Subcutaneous adipose tissue (tissue), 4 donors: ENCODE data around the gene CREB3L2. TPM values are rescaled to one million over a fixed set of nuclear protein-coding genes. Genes with fewer than 3 reads are reported as not detected.

Source experiments
- total RNA-seq, 4 donors: library from RNA; depleted of rRNA; stranded (reverse); fragments of >200 nt; gene quantifications; one replicate each; pipeline ENCODE4 v1.1.0, GENCODE V29; 2016
- TF ChIP-seq, protein P1 (sequence below): fragments of 450-650 bp; IDR thresholded peaks from one replicate; pipeline ENCODE4 v1.5.1; 2016; ENCODE audit warnings: low read depth, mild to moderate bottlenecking, control low read depth, antibody characterized with exemption, moderate library complexity

The CREB3L2 gene
- total RNA-seq, 4 donors from 2014 or later = 26.9 to 78.4 (median 30.8) TPM

DNA sequence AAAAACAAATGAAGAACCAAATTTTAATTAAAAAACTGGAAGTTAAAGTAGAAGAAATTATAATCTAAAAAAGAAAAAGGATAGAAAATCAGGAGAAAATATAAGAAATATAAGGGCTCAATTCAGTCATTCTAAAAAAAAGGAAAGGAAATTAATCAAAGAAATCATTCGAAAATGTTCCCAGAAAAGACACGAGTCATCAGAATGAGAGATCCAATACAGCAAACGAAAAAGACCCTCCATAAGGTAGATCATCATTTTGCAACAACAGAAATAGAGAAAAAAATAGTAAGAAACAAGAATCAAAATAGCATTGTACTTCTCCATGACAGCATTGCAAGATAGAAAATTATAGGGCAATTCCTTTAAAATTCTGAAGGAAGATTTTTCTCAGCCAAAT lies 132.6 kb downstream of the CREB3L2 start:
- TF ChIP-seq, protein P1, sequence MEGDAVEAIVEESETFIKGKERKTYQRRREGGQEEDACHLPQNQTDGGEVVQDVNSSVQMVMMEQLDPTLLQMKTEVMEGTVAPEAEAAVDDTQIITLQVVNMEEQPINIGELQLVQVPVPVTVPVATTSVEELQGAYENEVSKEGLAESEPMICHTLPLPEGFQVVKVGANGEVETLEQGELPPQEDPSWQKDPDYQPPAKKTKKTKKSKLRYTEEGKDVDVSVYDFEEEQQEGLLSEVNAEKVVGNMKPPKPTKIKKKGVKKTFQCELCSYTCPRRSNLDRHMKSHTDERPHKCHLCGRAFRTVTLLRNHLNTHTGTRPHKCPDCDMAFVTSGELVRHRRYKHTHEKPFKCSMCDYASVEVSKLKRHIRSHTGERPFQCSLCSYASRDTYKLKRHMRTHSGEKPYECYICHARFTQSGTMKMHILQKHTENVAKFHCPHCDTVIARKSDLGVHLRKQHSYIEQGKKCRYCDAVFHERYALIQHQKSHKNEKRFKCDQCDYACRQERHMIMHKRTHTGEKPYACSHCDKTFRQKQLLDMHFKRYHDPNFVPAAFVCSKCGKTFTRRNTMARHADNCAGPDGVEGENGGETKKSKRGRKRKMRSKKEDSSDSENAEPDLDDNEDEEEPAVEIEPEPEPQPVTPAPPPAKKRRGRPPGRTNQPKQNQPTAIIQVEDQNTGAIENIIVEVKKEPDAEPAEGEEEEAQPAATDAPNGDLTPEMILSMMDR = no peak

DNA sequence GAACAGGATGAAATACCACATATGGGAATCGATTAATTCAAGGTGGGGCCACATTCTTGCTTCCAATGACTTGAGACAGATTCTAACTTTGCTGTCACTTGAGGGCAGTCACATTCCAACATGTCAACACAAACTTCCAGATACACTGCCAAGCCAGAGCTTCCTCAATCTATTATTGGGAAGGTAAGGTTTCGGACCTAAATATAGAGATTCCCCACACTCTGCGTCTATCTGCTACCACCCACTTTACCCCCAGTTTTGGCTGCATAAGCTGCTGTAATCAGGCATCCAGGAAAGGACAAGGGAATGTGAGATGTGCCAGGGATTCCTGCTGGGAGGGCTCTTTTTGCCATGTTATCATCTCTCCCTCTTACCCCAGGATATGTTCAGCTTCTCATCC lies 134.6 kb downstream of the CREB3L2 start:
- TF ChIP-seq, protein P1 = no peak

DNA sequence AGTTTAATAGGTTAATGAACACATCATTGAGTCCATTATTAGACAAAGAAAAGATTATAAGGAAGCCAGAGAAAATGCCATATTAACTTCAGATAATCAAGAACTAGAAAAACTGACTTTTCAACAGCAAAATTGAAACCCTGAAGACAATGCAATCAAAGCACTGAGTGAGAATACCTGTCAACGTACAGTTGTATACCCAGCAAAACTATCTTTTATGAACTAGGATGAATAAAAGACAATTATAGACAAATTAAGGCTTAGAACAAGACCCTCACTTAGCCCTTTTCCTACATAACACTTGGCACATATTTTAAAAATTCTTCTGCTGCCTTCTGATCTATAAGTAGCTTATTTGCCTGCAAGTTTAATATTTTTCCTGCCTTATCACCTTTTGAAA lies 136.1 kb downstream of the CREB3L2 start:
- TF ChIP-seq, protein P1 = no peak

GRCh38 chr7:137862964-137863363 lies 138.9 kb downstream of the CREB3L2 start:
- TF ChIP-seq, protein P1 = no peak

DNA sequence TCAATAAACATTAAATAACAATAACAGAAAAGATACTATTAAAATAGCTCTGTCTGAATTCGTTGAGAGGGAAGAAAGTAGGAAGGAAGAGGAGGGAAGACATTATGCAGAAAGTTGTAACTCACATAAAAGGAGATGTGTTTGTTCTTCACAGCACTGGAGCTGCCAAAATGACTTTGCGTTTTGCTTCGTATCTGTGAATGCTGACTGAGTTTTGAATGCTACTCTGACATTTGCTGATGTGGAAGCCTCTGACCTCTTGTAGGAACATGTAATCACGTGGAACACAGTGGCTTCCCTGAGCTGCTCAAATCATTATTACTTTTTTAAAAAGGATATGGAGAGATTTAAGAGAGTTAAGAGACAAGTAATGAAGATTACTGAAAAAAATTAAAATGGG lies 139.5 kb downstream of the CREB3L2 start:
- TF ChIP-seq, protein P1 = no peak

DNA sequence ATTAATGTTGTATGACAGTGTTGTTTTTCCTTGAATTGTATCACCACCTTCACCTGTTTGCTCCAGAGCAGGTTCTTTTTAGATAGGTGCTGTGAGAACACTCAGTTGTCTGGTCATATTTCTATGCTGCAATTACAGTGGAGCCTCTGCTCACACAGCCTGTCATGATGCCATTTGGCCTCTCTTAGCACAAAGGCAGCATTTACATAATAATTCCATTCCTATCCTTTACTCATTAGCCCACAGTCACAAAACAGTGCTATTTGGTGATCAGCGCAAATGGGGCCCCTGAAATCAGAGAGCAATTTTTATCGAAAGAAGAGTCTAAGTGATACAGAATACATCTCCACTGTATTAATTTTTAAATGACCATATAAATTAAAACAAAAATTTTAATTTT lies 141.3 kb downstream of the CREB3L2 start:
- TF ChIP-seq, protein P1 = no peak

GRCh38 chr7:137853053-137853452 lies 148.8 kb downstream of the CREB3L2 start:
- TF ChIP-seq, protein P1 = no peak
